Endodermal cell (in vitro differentiated cells): ENCODE results near the gene SH3D19. TPM values are rescaled to one million over a fixed set of nuclear protein-coding genes. Genes with fewer than 3 reads are reported as not detected.

Experiments
- DNase-seq: peaks from one replicate; pipeline ENCODE4 v3.0.0-alpha.2; 2017
- H3K27ac ChIP-seq: 2 replicates; pipeline ENCODE4 v1.5.1; 2013; ENCODE audit warnings: mild to moderate bottlenecking, low read depth, low read length, moderate library complexity
- H3K27me3 ChIP-seq: 2 replicates; pipeline ENCODE4 v1.6.1; 2013; ENCODE audit warnings: mild to moderate bottlenecking, low read length, moderate library complexity; ENCODE audit not compliant: insufficient read depth, control insufficient read depth, poor library complexity, severe bottlenecking
- H3K36me3 ChIP-seq: 2 replicates; pipeline ENCODE4 v1.7.0; 2013; ENCODE audit warnings: mild to moderate bottlenecking, low read length, moderate library complexity; ENCODE audit not compliant: control insufficient read depth, insufficient read depth
- H3K4me1 ChIP-seq: one replicate; pipeline ENCODE4 v1.7.0; 2013; ENCODE audit warnings: low read length; ENCODE audit not compliant: control insufficient read depth, insufficient read depth
- H3K4me3 ChIP-seq: 2 replicates; pipeline ENCODE4 v1.5.1; 2013; ENCODE audit warnings: mild to moderate bottlenecking, low read length, moderate library complexity
- H3K9ac ChIP-seq: 2 replicates; pipeline ENCODE4 v1.6.1; 2013; ENCODE audit warnings: mild to moderate bottlenecking, low read length, moderate library complexity; ENCODE audit not compliant: poor library complexity, severe bottlenecking; ENCODE audit errors: extremely low read depth
- H3K9me3 ChIP-seq: 2 replicates; pipeline ENCODE4 v1.6.1; 2013; ENCODE audit warnings: mild to moderate bottlenecking, low read length, moderate library complexity; ENCODE audit not compliant: control insufficient read depth
- H3K27ac Mint-ChIP-seq: 2 replicates; pipeline ENCODE4 v1.8.0; 2020; ENCODE audit warnings: mixed read lengths
- H3K27me3 Mint-ChIP-seq: 2 replicates; pipeline ENCODE4 v1.8.0; 2021; ENCODE audit warnings: mild to moderate bottlenecking, mixed read lengths; ENCODE audit not compliant: insufficient read depth
- H3K36me3 Mint-ChIP-seq: 2 replicates; pipeline ENCODE4 v1.8.0; 2020; ENCODE audit warnings: low read depth, mixed read lengths
- H3K4me1 Mint-ChIP-seq: 2 replicates; pipeline ENCODE4 v1.8.0; 2020; ENCODE audit warnings: mixed read lengths
- H3K4me3 Mint-ChIP-seq: 2 replicates; pipeline ENCODE4 v1.8.0; 2020; ENCODE audit warnings: mild to moderate bottlenecking, moderate library complexity, mixed read lengths
- H3K9me3 Mint-ChIP-seq: 2 replicates; pipeline ENCODE4 v1.8.0; 2020; ENCODE audit warnings: mild to moderate bottlenecking, mixed read lengths
- CTCF ChIP-seq: fragments of 200-600 bp; sonication (generic); conservative IDR thresholded peaks from 2 replicates; pipeline ENCODE4 v1.5.0; 2021; ENCODE audit warnings: antibody characterized with exemption, mild to moderate bottlenecking
- WGBS, 2 experiments: methylation state at CpG; one replicate each; pipeline versions ENCODE4 v1.1.5 to v1.1.7; 2013; ENCODE audit warnings: missing lambda C conversion rate in 2 of 2, mixed read lengths in 1 of 2; ENCODE audit not compliant: insufficient coverage in 1 of 2, insufficient read length in 1 of 2; 5-methylcytosine and 5-hydroxymethylcytosine counted together
- total RNA-seq, 2 donors: library from RNA; stranded (reverse); fragmentation: NEBNext Ultra II Directional in 1 of 2; extraction: Animal tissue kit (Norgen Biotek cat#: 25700) in 1 of 2; gene quantifications; 2 replicates in 1 of 2; 3 replicates in 1 of 2; pipeline ENCODE4 v1.2.1, GENCODE V29; 2021

Gene SH3D19
- total RNA-seq, 2 donors from 2014 or later = 48.8 to 55.6 TPM

GRCh38 chr4:151143811-151144210 is 181.6 kb downstream of the SH3D19 start:
- DNase-seq = no peak
- Histone ChIP-seq H3K4me3 (no peak overlapping the region), H3K4me1 (no peaks in the 10 kb centered on the region), H3K36me3 (peaks cover 53% of the 10 kb centered on the region), H3K27ac (no peak overlapping the region), H3K9me3 (no peaks in the 10 kb centered on the region), H3K27me3 (no peaks in the 10 kb centered on the region), H3K9ac (no peak overlapping the region)
- H3K27me3 Mint-ChIP-seq = no peaks in the 10 kb centered on the region
- peaks cover 57% of the 10 kb centered on the region for H3K36me3 Mint-ChIP-seq
- 92 to 94% methylated on average over 2 to 3 of the region's 3 CpGs for WGBS, 2 experiments
- no peak overlapping the region for H3K27ac Mint-ChIP-seq
- TF ChIP-seq CTCF = no peak
- H3K4me3 Mint-ChIP-seq = no peak overlapping the region
- no peaks in the 10 kb centered on the region for H3K9me3 Mint-ChIP-seq
- H3K4me1 Mint-ChIP-seq = no peaks in the 10 kb centered on the region

- no peak for TF ChIP-seq CTCF
- Histone ChIP-seq H3K27me3 (no peaks in the 10 kb centered on the region), H3K9ac (no peak overlapping the region), H3K36me3 (peaks cover 49% of the 10 kb centered on the region), H3K9me3 (no peaks in the 10 kb centered on the region), H3K4me3 (no peak overlapping the region), H3K4me1 (no peaks in the 10 kb centered on the region), H3K27ac (no peak overlapping the region)
- Mint-ChIP-seq H3K4me3 (no peak overlapping the region), H3K4me1 (no peaks in the 10 kb centered on the region), H3K36me3 (peaks cover 54% of the 10 kb centered on the region), H3K27ac (no peak overlapping the region), H3K27me3 (no peaks in the 10 kb centered on the region), H3K9me3 (no peaks in the 10 kb centered on the region)
- WGBS, 2 experiments = 97% methylated on average over 2 of the region's 2 CpGs; no CpG with 5 or more reads in 1 of the 2 experiments
- no peak for DNase-seq
Measured at GRCh38 chr4:151143162-151143561, 182.2 kb downstream of the SH3D19 start.

- Mint-ChIP-seq H3K27ac (no peak overlapping the region), H3K27me3 (no peaks in the 10 kb centered on the region)
- 89 to 91% methylated on average over 1 of the region's 1 CpG for WGBS, 2 experiments
Measured at GRCh38 chr4:151142758-151143157, 182.6 kb downstream of the SH3D19 start.

More at GRCh38 chr4:151142758-151143157, 182.6 kb downstream of the SH3D19 start:
- Histone ChIP-seq H3K4me3 (no peak overlapping the region), H3K27me3 (no peaks in the 10 kb centered on the region), H3K27ac (no peak overlapping the region), H3K36me3 (peaks cover 47% of the 10 kb centered on the region), H3K9ac (no peak overlapping the region), H3K9me3 (no peaks in the 10 kb centered on the region), H3K4me1 (no peaks in the 10 kb centered on the region)
- Mint-ChIP-seq H3K9me3 (no peaks in the 10 kb centered on the region), H3K4me3 (no peak overlapping the region), H3K4me1 (no peaks in the 10 kb centered on the region), H3K36me3 (peaks cover 52% of the 10 kb centered on the region)
- TF ChIP-seq CTCF = no peak
- no peak for DNase-seq
